ENCODE measurements around the gene TACC2. TPM values are rescaled to one million over a fixed set of nuclear protein-coding genes. Genes with fewer than 3 reads are reported as not detected.

Gene TACC2
- total and polyA plus RNA-seq, 12 donors: 68.1 to 451 (median 364) TPM

- no peak for DNase-seq
Measured at GRCh38 chr10:122303271-122304053, 314.5 kb downstream of the TACC2 start.

More at GRCh38 chr10:122303271-122304053, 314.5 kb downstream of the TACC2 start:
- Histone ChIP-seq H3K4me1 (peaks cover 5 to 26% (median 20%) of the 10 kb centered on the region in 9 donors), H3K9me3 (peaks cover 0 to 12% (median 0%) of the 10 kb centered on the region in 11 donors), H3K27ac (no peak overlapping the region), H3K4me3 (no peak overlapping the region), H3K27me3 (no peaks in the 10 kb centered on the region), H3K36me3 (no peaks in the 10 kb centered on the region)
- TF ChIP-seq CTCF (IDR thresholded peaks at IDR 0.05): no peak
- WGBS, 2 donors: 88 to 89% methylated on average over 9 of the region's 9 CpGs
- intact Hi-C loops (cut with DNase I): loop anchor here in 2 of 10 donors (5.0 kb wide), 2 partner anchors 39 to 259 kb away; partner anchors contain the start of gene DMBT1 (in 1 of the 2)
- no peak for ATAC-seq

Other genes with a start within 250 kb of the TACC2 start
- gene ATE1, start 61.1 kb upstream of the TACC2 start, total RNA-seq: 10 to 100 TPM; 36.1 to 57.7 (median 43.2) TPM
- gene ATE1, start 61.1 kb upstream of the TACC2 start, polyA plus RNA-seq: 1 to 10 TPM; 4.5 to 6.9 TPM
- gene NSMCE4A, start 13.9 kb upstream of the TACC2 start, total RNA-seq: 10 to 100 TPM; 18.2 to 35.4 (median 24.4) TPM
- gene NSMCE4A, start 13.9 kb upstream of the TACC2 start, polyA plus RNA-seq: 10 to 100 TPM; 25.8 to 58.5 TPM